K562 (cell line): ENCODE measurements around the gene ZNF264. TPM values are rescaled to one million over a fixed set of nuclear protein-coding genes. Genes with fewer than 3 reads are reported as not detected.

Source experiments
- BCOR ChIP-seq: fragments of 450-650 bp; IDR thresholded peaks from 2 replicates; pipeline ENCODE4 v1.6.1; 2016
- CXXC5 ChIP-seq: fragments of 250-450 bp; sonication (Bioruptor Pico); IDR thresholded peaks from 2 replicates; pipeline ENCODE4 v1.8.0; 2022; ENCODE audit warnings: inconsistent platforms, mild to moderate bottlenecking, moderate library complexity
- HBP1 ChIP-seq: fragments of 450-650 bp; formaldehyde crosslinking; IDR thresholded peaks from 2 replicates; pipeline ENCODE4 v1.4.0; 2022; ENCODE audit warnings: missing genetic modification characterization
- KAT2B ChIP-seq: IDR thresholded peaks from one replicate; pipeline ENCODE4 v1.6.1; 2012; ENCODE audit warnings: low read depth, mild to moderate bottlenecking, control low read depth, inconsistent platforms, low read length, moderate library complexity
- KLF13 ChIP-seq: fragments of 450-650 bp; IDR thresholded peaks from 2 replicates; pipeline ENCODE4 v1.6.1; 2016; ENCODE audit warnings: missing genetic modification characterization, low read depth, mild to moderate bottlenecking, missing compliant biosample characterization, moderate library complexity, borderline replicate concordance
- PML ChIP-seq: IDR thresholded peaks from 2 replicates; pipeline ENCODE4 v1.6.1; 2012; ENCODE audit warnings: low read length, inconsistent platforms
- SMARCB1 ChIP-seq: IDR thresholded peaks from 2 replicates; pipeline ENCODE4 v1.6.1; 2011; ENCODE audit warnings: improper control_type of control experiment, low read depth; ENCODE audit not compliant: insufficient read length
- STAT5A ChIP-seq: IDR thresholded peaks from 2 replicates; pipeline ENCODE4 v1.6.1; 2012; ENCODE audit warnings: low read length, inconsistent platforms, borderline replicate concordance
- TBL1XR1 ChIP-seq, 2 experiments: IDR thresholded peaks; 2 replicates each; pipeline ENCODE4 v1.6.1; 2012; ENCODE audit warnings: improper control_type of control experiment in 2 of 2, low read length in 2 of 2, mild to moderate bottlenecking in 1 of 2
- ZBED1 ChIP-seq: IDR thresholded peaks from 2 replicates; pipeline ENCODE4 v1.6.1; 2014
- ZBTB11 ChIP-seq, 3 experiments: fragments of 200-800 bp in 1 of 3; fragments of 250-450 bp in 1 of 3; fragments of 450-650 bp in 1 of 3; sonication (Bioruptor Pico) in 1 of 3; sonication (Bioruptor generic) in 1 of 3; formaldehyde crosslinking in 1 of 3; IDR thresholded peaks; 2 replicates each; pipeline versions ENCODE4 v1.6.1 to v1.8.0; 2016 to 2022; ENCODE audit warnings: mild to moderate bottlenecking in 2 of 3, missing genetic modification characterization in 2 of 3, missing compliant biosample characterization in 1 of 3, moderate library complexity in 1 of 3
- ZNF146 ChIP-seq: IDR thresholded peaks from one replicate; pipeline ENCODE4 v1.6.1; 2018; ENCODE audit warnings: missing compliant biosample characterization; ENCODE audit not compliant: unreplicated experiment
- ZNF224 ChIP-seq: sonication (generic); formaldehyde crosslinking; IDR thresholded peaks from 2 replicates; pipeline ENCODE4 v1.8.0; 2022; ENCODE audit warnings: mild to moderate bottlenecking, missing genetic modification reagents
- polyA plus RNA-seq, 8 experiments: library from polyadenylated mRNA; depleted of rRNA in 4 of 8; stranded (reverse) in 5 of 8; unstranded in 3 of 8; fragments of >200 nt; fragmentation: Nextera tagmentation in 2 of 8; fragmentation: Illumina TruSeq in 1 of 8; extraction: Ambion mirVana in 2 of 8; extraction: Trizol in 1 of 8; gene quantifications; 2 replicates each; pipeline versions ENCODE4 v1.2.1 to v1.2.3, GENCODE V29; 2011 to 2014; ENCODE audit warnings: inconsistent platforms in 1 of 8, missing spikeins in 1 of 8
- total RNA-seq, 7 experiments: library from RNA; depleted of rRNA in 6 of 7; stranded (reverse); fragments of >200 nt in 6 of 7; fragmentation: Illumina TruSeq in 2 of 7; extraction: Trizol in 2 of 7; gene quantifications; 2 replicates each; pipeline versions ENCODE4 v1.2.1 to v1.2.3, GENCODE V29; 2011 to 2021; ENCODE audit warnings: low replicate concordance in 1 of 7
- TF ChIP-seq, protein P1 (sequence below): sonication (generic); formaldehyde crosslinking; IDR thresholded peaks from 2 replicates; pipeline ENCODE4 v1.8.0; 2022; ENCODE audit warnings: mild to moderate bottlenecking, low read depth, missing genetic modification reagents
- TF ChIP-seq, protein P2 (sequence below): fragments of 450-650 bp; formaldehyde crosslinking; IDR thresholded peaks from 2 replicates; pipeline ENCODE4 v1.4.0; 2020; ENCODE audit warnings: mild to moderate bottlenecking, moderate library complexity
- TF ChIP-seq, protein P3 (sequence below), 2 experiments: IDR thresholded peaks in 1 of 2; conservative IDR thresholded peaks in 1 of 2; 2 replicates each; pipeline ENCODE4 v1.6.1; 2016; ENCODE audit warnings: low read depth in 2 of 2, mild to moderate bottlenecking in 1 of 2, missing compliant biosample characterization in 1 of 2, missing genetic modification characterization in 1 of 2, moderate library complexity in 1 of 2

The ZNF264 gene
- total and polyA plus RNA-seq, 9 of the 15 experiments (the other 6 are each of a cell fraction or from before 2014, with no cell fraction given): 0.08 to 7.9 (median 1.3) TPM

DNA sequence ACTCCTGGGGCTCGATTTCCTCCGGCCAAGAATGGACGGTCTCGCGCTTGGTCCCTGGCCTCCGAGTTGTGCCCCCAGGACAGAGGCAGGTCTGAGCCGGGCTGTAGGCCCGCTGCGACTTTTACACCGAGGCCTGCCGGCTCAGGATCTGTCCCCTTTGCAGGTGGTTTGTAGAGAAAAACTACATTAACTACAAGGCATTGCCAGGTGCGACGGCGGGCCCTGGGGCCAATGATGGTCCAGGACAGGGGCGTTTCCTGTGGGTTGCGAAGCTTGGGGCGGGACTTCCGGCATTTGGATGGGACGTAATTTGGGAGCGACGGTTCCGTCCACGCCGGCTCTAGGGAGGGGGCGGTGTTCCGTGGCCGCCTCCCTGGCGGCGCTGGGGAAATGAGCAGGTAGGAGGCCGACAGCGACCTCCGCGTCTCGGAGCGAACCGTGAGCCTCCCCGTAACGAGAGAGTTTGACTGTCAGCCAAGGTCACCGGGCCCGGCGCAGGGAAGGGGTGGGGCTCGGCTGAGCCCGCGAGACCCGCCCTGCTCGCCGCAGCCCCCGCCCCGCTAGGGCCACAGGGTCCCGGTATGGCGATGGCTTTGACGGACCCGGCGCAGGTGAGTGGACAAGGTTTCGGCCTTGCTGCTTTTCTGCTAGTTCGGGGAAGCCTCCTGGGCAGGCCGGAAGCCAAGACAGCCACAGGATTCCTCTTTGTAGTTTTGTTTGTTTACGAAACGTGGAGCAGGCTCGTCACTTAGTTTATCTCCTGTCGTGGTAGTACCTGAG, 49.2 kb downstream of the ZNF264 start, which contains the start of gene ZNF805 (continued):
- TF ChIP-seq, protein P1, sequence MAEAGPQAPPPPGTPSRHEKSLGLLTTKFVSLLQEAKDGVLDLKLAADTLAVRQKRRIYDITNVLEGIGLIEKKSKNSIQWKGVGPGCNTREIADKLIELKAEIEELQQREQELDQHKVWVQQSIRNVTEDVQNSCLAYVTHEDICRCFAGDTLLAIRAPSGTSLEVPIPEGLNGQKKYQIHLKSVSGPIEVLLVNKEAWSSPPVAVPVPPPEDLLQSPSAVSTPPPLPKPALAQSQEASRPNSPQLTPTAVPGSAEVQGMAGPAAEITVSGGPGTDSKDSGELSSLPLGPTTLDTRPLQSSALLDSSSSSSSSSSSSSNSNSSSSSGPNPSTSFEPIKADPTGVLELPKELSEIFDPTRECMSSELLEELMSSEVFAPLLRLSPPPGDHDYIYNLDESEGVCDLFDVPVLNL (CRISPR knock-in tag): no peak
- TF ChIP-seq ZBED1 (no peak), TBL1XR1 (IDR thresholded peaks at IDR 0.05; ENCODE audit: low read length in 2 of 2) (peak in 1 of 2 experiments; percentile 74; a peak in 1 of 4 replicates), ZBTB11 (CRISPR knock-in tag; IDR thresholded peaks at IDR 0.05) (peak in 1 of 3 experiments; percentile 42; a peak in 1 of 6 replicates), HBP1 (no peak), PML (peak; percentile 45), CXXC5 (peak; percentile 93), ZNF224 (no peak), BCOR (no peak), KAT2B (no peak), SMARCB1 (no peak), ZNF146 (CRISPR knock-in tag) (no peak), STAT5A (no peak), KLF13 (peak; percentile 91)
- TF ChIP-seq, protein P2, sequence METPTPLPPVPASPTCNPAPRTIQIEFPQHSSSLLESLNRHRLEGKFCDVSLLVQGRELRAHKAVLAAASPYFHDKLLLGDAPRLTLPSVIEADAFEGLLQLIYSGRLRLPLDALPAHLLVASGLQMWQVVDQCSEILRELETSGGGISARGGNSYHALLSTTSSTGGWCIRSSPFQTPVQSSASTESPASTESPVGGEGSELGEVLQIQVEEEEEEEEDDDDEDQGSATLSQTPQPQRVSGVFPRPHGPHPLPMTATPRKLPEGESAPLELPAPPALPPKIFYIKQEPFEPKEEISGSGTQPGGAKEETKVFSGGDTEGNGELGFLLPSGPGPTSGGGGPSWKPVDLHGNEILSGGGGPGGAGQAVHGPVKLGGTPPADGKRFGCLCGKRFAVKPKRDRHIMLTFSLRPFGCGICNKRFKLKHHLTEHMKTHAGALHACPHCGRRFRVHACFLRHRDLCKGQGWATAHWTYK (CRISPR knock-in tag): peak; percentile 96
- TF ChIP-seq, protein P3, sequence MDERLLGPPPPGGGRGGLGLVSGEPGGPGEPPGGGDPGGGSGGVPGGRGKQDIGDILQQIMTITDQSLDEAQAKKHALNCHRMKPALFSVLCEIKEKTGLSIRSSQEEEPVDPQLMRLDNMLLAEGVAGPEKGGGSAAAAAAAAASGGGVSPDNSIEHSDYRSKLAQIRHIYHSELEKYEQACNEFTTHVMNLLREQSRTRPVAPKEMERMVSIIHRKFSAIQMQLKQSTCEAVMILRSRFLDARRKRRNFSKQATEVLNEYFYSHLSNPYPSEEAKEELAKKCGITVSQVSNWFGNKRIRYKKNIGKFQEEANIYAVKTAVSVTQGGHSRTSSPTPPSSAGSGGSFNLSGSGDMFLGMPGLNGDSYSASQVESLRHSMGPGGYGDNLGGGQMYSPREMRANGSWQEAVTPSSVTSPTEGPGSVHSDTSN (CRISPR knock-in tag; IDR thresholded peaks at IDR 0.05; ENCODE audit: low read depth): no peak
- TF ChIP-seq, protein P3 (tag; conservative IDR thresholded peaks at IDR 0.05; ENCODE audit: low read depth): peak; percentile 55; the same call in 1 of the 2 replicates
